Stomach (tissue), 9 donors: ENCODE measurements around the gene RAB22A. TPM values are rescaled to one million over a fixed set of nuclear protein-coding genes. Genes with fewer than 3 reads are reported as not detected.
A peak's percentile ranks its signal among the peaks of the same experiment; 100 is the strongest.

Source experiments
- DNase-seq, 2 donors: peaks; one replicate each; pipeline versions ENCODE4 v3.0.0 to v3.0.0-alpha.2; 2013 to 2019
- H3K27ac ChIP-seq, 5 donors: fragments of 200-600 bp in 4 of 5; sonication (generic) in 4 of 5; one replicate each; pipeline ENCODE4 v1.5.1; 2013 to 2019; ENCODE audit warnings: mild to moderate bottlenecking in 1 of 5, moderate library complexity in 1 of 5
- H3K27me3 ChIP-seq, 3 donors: fragments of 200-600 bp; sonication (generic); one replicate each; pipeline ENCODE4 v1.5.1; 2017 to 2019; ENCODE audit warnings: mixed run types in 1 of 3
- H3K36me3 ChIP-seq, 4 donors: fragments of 200-600 bp; sonication (generic); 1 replicate in 3 of 4; 2 replicates in 1 of 4; pipeline ENCODE4 v1.5.1; 2016 to 2019
- H3K4me1 ChIP-seq, 4 donors: fragments of 200-600 bp; sonication (generic); one replicate each; pipeline ENCODE4 v1.5.1; 2016 to 2019
- H3K4me3 ChIP-seq, 4 donors: fragments of 200-600 bp; sonication (generic) in 3 of 4; one replicate each; pipeline ENCODE4 v1.5.1; 2016 to 2019; ENCODE audit warnings: mild to moderate bottlenecking in 1 of 4
- H3K9me3 ChIP-seq, 4 donors: fragments of 200-600 bp; sonication (generic); one replicate each; pipeline ENCODE4 v1.5.1; 2016 to 2019
- CTCF ChIP-seq, 7 experiments: fragments of 450-650 bp in 4 of 7; fragments of 200-600 bp in 3 of 7; sonication (generic) in 3 of 7; IDR thresholded peaks; one replicate each; pipeline ENCODE4 v1.5.1; 2016 to 2019; ENCODE audit warnings: antibody characterized with exemption in 7 of 7, control low read depth in 2 of 7, mild to moderate bottlenecking in 1 of 7
- EP300 ChIP-seq: sonication (generic); formaldehyde crosslinking; IDR thresholded peaks from one replicate; pipeline ENCODE4 v1.6.1; 2017; ENCODE audit warnings: antibody characterized with exemption
- POLR2A ChIP-seq, 4 donors: fragments of 450-650 bp; IDR thresholded peaks; one replicate each; pipeline ENCODE4 v1.6.1; 2016; ENCODE audit warnings: antibody characterized with exemption in 4 of 4, control low read depth in 2 of 4, mild to moderate bottlenecking in 1 of 4, moderate library complexity in 1 of 4
- POLR2AphosphoS5 ChIP-seq, 3 donors: sonication (generic); formaldehyde crosslinking; IDR thresholded peaks; one replicate each; pipeline ENCODE4 v1.6.1; 2016; ENCODE audit warnings: antibody characterized with exemption in 3 of 3
- WGBS, 5 donors: extraction: QIAGEN DNeasy Blood & Tissue Kit in 3 of 5; methylation state at CpG; one replicate each; pipeline versions ENCODE4 v1.1.5 to v1.1.7; 2013 to 2018; 5-methylcytosine and 5-hydroxymethylcytosine counted together
- intact Hi-C: fragments of 100-400 bp; cut with DNase I; formaldehyde crosslinking; loops from one replicate; pipeline ENCODE4 v1.15.1; 2023; ENCODE audit warnings: low total_unique reads
- polyA plus RNA-seq, 3 donors: library from polyadenylated mRNA; stranded (reverse); fragments of 200-250 nt; gene quantifications; one replicate each; pipeline ENCODE4 v1.2.3, GENCODE V29; 2013
- total RNA-seq, 5 donors: library from RNA; depleted of rRNA; stranded (reverse); fragments of >200 nt; gene quantifications; one replicate each; pipeline versions ENCODE4 v1.1.0 to v1.2.3, GENCODE V29; 2014 to 2016
- donor health status: healthy with polysubstance abuse.
- donor health status: Bipolar disorder and iron deficiency.
- donor health status: healthy.

Gene RAB22A
- total and polyA plus RNA-seq, 8 donors, result 2.9 to 19.3 (median 8.5) TPM

GRCh38 chr20:58286729-58287128 is 22.8 kb upstream of the RAB22A start:
- Histone ChIP-seq H3K4me3 (no peak overlapping the region), H3K9me3 (no peaks in the 10 kb centered on the region), H3K4me1 (no peaks in the 10 kb centered on the region), H3K36me3 (peaks cover 0 to 27% (median 18%) of the 10 kb centered on the region in 4 donors), H3K27ac (no peak overlapping the region), H3K27me3 (no peaks in the 10 kb centered on the region)
- no peak for TF ChIP-seq CTCF (IDR thresholded peaks at IDR 0.05)
- no peak for TF ChIP-seq POLR2AphosphoS5 (IDR thresholded peaks at IDR 0.05)
- TF ChIP-seq EP300, result no peak
- no peak for TF ChIP-seq POLR2A (IDR thresholded peaks at IDR 0.05)
- intact Hi-C loops, result no loop called here
- WGBS, 5 donors, result 73 to 89% (median 85%) methylated on average over 7 of the region's 7 CpGs
- no peak for DNase-seq

DNA sequence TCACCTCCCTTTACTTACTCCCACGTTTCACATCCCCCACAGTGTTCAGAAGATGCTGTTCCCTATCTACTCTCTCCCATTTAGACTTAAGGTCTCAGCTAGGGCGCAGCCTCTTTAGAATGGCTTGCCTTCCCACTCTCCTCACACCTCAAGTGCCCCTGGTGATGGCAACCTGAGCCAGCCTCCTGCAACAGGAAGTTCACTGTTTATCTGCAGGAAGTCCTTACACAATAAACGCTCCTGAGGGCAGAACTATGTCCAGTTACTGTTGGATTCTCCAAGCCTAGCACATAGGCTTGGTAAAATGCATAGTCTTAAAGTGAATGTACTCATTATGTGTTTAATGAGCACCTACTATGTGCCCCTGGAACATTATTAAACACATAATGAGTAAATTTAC is 21.9 kb upstream of the RAB22A start:
- Histone ChIP-seq H3K27me3 (no peaks in the 10 kb centered on the region), H3K9me3 (no peaks in the 10 kb centered on the region), H3K4me3 (no peak overlapping the region), H3K27ac (no peak overlapping the region), H3K36me3 (peaks cover 0 to 27% (median 18%) of the 10 kb centered on the region in 4 donors), H3K4me1 (no peaks in the 10 kb centered on the region)
- no peak for DNase-seq
- intact Hi-C loops, result no loop called here
- 56 to 82% (median 65%) methylated on average over 3 of the region's 3 CpGs for WGBS, 5 donors
- TF ChIP-seq POLR2AphosphoS5 (IDR thresholded peaks at IDR 0.05), result no peak
- TF ChIP-seq CTCF (IDR thresholded peaks at IDR 0.05), result no peak
- no peak for TF ChIP-seq POLR2A (IDR thresholded peaks at IDR 0.05)
- TF ChIP-seq EP300, result no peak

DNA sequence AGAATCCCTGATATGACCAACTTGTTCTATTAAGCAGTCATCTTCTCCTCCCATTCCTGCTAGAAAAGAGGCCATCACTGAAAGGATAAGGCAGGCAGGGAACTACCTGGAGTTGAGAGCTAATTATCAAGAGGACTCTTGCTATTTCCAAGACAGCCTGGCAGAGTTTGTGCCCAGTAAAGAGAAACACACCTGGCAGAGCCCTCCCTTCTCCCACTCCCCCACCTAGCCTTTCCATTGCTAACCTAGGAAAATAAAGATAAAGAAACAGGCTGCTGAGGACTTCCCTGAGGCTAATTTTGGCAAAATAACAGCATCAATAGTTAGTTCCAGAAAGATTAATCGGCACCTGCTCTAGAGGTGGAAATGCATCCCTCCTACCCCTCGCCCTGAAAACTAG is 20.4 kb upstream of the RAB22A start:
- Histone ChIP-seq H3K4me1 (no peaks in the 10 kb centered on the region), H3K27ac (no peak overlapping the region), H3K36me3 (peaks cover 0 to 26% (median 18%) of the 10 kb centered on the region in 4 donors), H3K27me3 (no peaks in the 10 kb centered on the region), H3K9me3 (no peaks in the 10 kb centered on the region), H3K4me3 (no peak overlapping the region)
- DNase-seq, result no peak
- WGBS, 5 donors, result 89 to 98% (median 94%) methylated on average over 2 of the region's 2 CpGs
- intact Hi-C loops, result no loop called here
- TF ChIP-seq EP300 (no peak), CTCF (IDR thresholded peaks at IDR 0.05) (no peak), POLR2AphosphoS5 (IDR thresholded peaks at IDR 0.05) (no peak), POLR2A (IDR thresholded peaks at IDR 0.05) (no peak)

- no peak for TF ChIP-seq POLR2A (IDR thresholded peaks at IDR 0.05)
- no peak for TF ChIP-seq EP300
- TF ChIP-seq POLR2AphosphoS5 (IDR thresholded peaks at IDR 0.05), result no peak
- TF ChIP-seq CTCF (IDR thresholded peaks at IDR 0.05), result no peak
- Histone ChIP-seq H3K9me3 (no peaks in the 10 kb centered on the region), H3K36me3 (peaks cover 0 to 4% (median 2%) of the 10 kb centered on the region in 4 donors), H3K27me3 (no peaks in the 10 kb centered on the region), H3K4me3 (no peak overlapping the region), H3K27ac (no peak overlapping the region), H3K4me1 (peaks cover 0 to 8% (median 2%) of the 10 kb centered on the region in 4 donors)
- intact Hi-C loops, result no loop called here
- 85 to 97% (median 93%) methylated on average over 2 of the region's 2 CpGs for WGBS, 5 donors
- DNase-seq, result peak in 1 of 2 donors; percentile 23
These were observed 16.1 kb upstream of the RAB22A start for GRCh38 chr20:58293453-58293852.
